ENCODE data around the gene ARHGAP32.
"Not testable (repeated sequence)": the region's sequence is repeated elsewhere in the genome, so short reads cannot be mapped to it uniquely, and the experiment has no call there.

Gene ARHGAP32

GRCh38 chr11:129018126-129018525 is 174.0 kb downstream of the ARHGAP32 start:
- no peak for DNase-seq

GRCh38 chr11:129013737-129014475 is 178.2 kb downstream of the ARHGAP32 start:
- no peak for DNase-seq

- no peak for DNase-seq
Observed at GRCh38 chr11:129012880-129013279, 179.2 kb downstream of the ARHGAP32 start.

- no peak for DNase-seq
Observed at GRCh38 chr11:129006161-129006560, 186.0 kb downstream of the ARHGAP32 start.

- DNase-seq = not testable (repeated sequence)
Observed at GRCh38 chr11:128999165-128999564, 193.0 kb downstream of the ARHGAP32 start.

- no peak for DNase-seq
Observed at GRCh38 chr11:128988242-128988970, 203.7 kb downstream of the ARHGAP32 start.

- no peak for DNase-seq
Observed at GRCh38 chr11:128985880-128986279, 206.2 kb downstream of the ARHGAP32 start.

GRCh38 chr11:128983023-128983422 is 209.1 kb downstream of the ARHGAP32 start:
- DNase-seq = no peak

GRCh38 chr11:128981254-128981653 is 210.9 kb downstream of the ARHGAP32 start:
- DNase-seq = no peak

GRCh38 chr11:128970598-128971190 is 221.4 kb downstream of the ARHGAP32 start:
- no peak for DNase-seq

GRCh38 chr11:128968916-128969315 is 223.2 kb downstream of the ARHGAP32 start:
- no peak for DNase-seq

GRCh38 chr11:128967578-128967977 is 224.5 kb downstream of the ARHGAP32 start:
- no peak for DNase-seq

GRCh38 chr11:128965485-128965884 is 226.6 kb downstream of the ARHGAP32 start:
- no peak for DNase-seq

GRCh38 chr11:128964463-128964930 is 227.6 kb downstream of the ARHGAP32 start:
- no peak for DNase-seq

- no peak for DNase-seq
Observed at GRCh38 chr11:128963744-128964325, 228.3 kb downstream of the ARHGAP32 start.

GRCh38 chr11:128962896-128963295 is 229.2 kb downstream of the ARHGAP32 start:
- DNase-seq = no peak

GRCh38 chr11:128961645-128962044 is 230.5 kb downstream of the ARHGAP32 start:
- no peak for DNase-seq

GRCh38 chr11:128957202-128957482 is 235.0 kb downstream of the ARHGAP32 start:
- DNase-seq = no peak

- no peak for DNase-seq
Observed at GRCh38 chr11:128956401-128957201, 235.5 kb downstream of the ARHGAP32 start.

GRCh38 chr11:128955636-128956035 is 236.5 kb downstream of the ARHGAP32 start:
- no peak for DNase-seq

- DNase-seq = no peak
Observed at GRCh38 chr11:128953151-128953550, 239.0 kb downstream of the ARHGAP32 start.

- DNase-seq = no peak
Observed at GRCh38 chr11:128949791-128950454, 242.2 kb downstream of the ARHGAP32 start.

Data from activated T-cell treated with anti-CD3 and anti-CD28 coated beads, Interleukin-2, amount 50 U/mL, for 1 hour (primary cell).